IPS-18c (cell line): ENCODE data around the gene ZNF154.
"Not testable (repeated sequence)": the region's sequence is repeated elsewhere in the genome, so short reads cannot be mapped to it uniquely, and the experiment has no call there.

Experiments
- H3K4me3 ChIP-seq: 2 replicates; pipeline ENCODE4 v1.7.0; 2013; ENCODE audit warnings: low read depth, mild to moderate bottlenecking, low read length, moderate library complexity; ENCODE audit not compliant: insufficient read depth
- H3K9me3 ChIP-seq: one replicate; pipeline ENCODE4 v1.6.1; 2013; ENCODE audit warnings: mild to moderate bottlenecking, low read length, moderate library complexity; ENCODE audit not compliant: control insufficient read depth, insufficient read depth

The ZNF154 gene

GRCh38 chr19:57708641-57709361 lies at the start of gene ZNF154:
TSS of gene ZNF154 (minus strand) at chr19:57709204. CDS start at chr19:57708971, 233 bp downstream.
- H3K4me3 ChIP-seq: peak within 1 kb of the TSS; percentile 98

DNA sequence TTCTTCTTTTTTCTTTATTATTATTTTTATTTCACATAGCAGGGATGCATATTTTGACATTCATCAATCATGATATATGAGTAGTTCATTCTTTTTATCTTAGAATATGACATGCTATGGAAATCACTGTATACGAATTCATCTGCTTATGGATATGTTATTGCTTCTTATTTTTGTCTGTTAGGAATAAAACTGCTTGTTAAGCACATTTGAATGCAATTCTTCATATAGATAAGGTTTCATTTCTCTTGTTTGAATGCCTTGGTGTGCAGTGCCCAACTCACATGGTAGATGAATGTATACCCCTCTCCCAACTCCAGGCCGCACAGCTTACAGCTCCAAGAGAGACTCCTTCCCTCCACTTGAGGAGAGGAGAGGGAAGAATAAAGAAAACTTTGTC lies 48.9 kb upstream of the ZNF154 start:
- no peaks in the 10 kb centered on the region for H3K9me3 ChIP-seq

More at GRCh38 chr19:57708641-57709361, at the start of gene ZNF154:
- H3K9me3 ChIP-seq: peaks cover 4% of the 10 kb centered on the region

DNA sequence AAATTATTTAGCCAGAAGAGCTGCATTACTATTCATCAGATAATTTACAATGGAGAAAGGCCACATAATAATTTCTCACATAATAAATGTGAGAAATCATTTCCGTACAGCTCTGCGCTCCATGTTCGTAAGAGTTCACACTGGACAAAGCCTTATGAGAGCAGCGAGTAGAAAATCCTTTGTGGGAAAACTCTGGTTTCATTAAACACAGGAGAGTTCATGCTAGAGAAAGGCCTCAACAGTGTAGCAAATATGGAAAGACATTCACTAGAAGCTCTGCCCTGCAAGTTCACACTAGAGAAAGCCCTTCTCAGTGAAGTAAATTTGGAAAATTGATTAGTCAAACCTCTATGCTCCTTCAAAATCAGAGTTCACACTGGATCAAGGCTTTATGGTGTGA lies 46.0 kb upstream of the ZNF154 start:
- Histone ChIP-seq H3K4me3 (no peak overlapping the region), H3K9me3 (no peaks in the 10 kb centered on the region)

More for the DNA sequence above, 48.9 kb upstream of the ZNF154 start:
- no peak overlapping the region for H3K4me3 ChIP-seq

DNA sequence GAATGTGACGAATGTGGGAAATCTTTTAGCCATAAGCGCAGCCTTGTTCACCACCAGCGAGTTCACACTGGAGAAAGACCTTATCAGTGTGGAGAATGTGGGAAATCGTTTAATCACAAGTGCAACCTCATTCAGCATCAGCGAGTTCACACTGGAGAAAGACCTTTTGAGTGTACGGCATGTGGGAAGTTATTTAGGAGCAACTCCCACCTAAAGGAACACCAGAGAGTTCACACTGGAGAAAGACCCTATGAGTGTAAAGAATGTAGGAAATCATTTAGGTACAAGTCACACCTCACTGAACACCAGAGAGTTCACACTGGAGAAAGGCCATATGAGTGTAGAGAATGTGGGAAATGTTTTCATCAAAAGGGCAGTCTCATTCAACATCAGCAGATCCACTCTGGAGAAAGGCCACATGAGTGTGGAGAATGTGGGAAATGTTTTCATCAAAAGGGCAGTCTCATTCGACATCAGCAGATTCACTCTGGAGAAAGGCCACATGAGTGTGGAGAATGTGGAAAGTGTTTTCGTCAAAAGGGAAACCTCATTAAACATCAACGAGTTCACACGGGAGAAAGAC lies 45.2 kb upstream of the ZNF154 start:
- H3K4me3 ChIP-seq: no peak overlapping the region
- H3K9me3 ChIP-seq: no peaks in the 10 kb centered on the region

- H3K9me3 ChIP-seq: no peaks in the 10 kb centered on the region
- H3K4me3 ChIP-seq: peak overlapping the region; percentile 79
These were observed 39.0 kb upstream of the ZNF154 start for GRCh38 chr19:57748029-57748428.

DNA sequence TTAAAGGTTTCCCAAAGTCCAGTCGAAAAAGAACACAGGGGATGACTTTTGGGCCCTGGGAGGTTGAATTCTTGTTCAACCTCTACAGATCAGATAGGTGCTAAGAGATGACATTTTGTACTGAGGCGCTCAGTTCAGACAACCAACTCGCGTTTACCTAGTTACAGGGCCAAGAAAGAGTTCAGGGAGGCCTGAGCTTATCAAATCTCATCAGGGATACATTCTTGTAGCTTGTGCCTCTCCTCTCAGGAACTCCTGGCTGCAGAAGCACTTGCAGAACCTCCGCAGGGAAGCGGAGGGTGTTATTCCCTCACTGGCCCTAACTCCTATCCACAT lies 38.4 kb upstream of the ZNF154 start:
- H3K4me3 ChIP-seq: peak overlapping the region; percentile 79
- H3K9me3 ChIP-seq: no peaks in the 10 kb centered on the region

GRCh38 chr19:57746580-57747471 lies 37.8 kb upstream of the ZNF154 start, which contains the start of gene ZNF776:
TSS of gene ZNF776 (plus strand) at chr19:57746815. CDS start at chr19:57747059, 244 bp downstream.
- Histone ChIP-seq H3K4me3 (peak within 1 kb of the TSS; percentile 79), H3K9me3 (no peaks in the 10 kb centered on the region)

- H3K9me3 ChIP-seq, H3K4me3 ChIP-seq: not testable (repeated sequence)
These were observed 29.8 kb upstream of the ZNF154 start for GRCh38 chr19:57738770-57739169.

GRCh38 chr19:57738320-57738719 lies 29.3 kb upstream of the ZNF154 start:
- not testable (repeated sequence) for H3K9me3 ChIP-seq, H3K4me3 ChIP-seq

- Histone ChIP-seq H3K4me3 (no peak overlapping the region), H3K9me3 (peaks cover 9% of the 10 kb centered on the region)
These were observed 11.9 kb upstream of the ZNF154 start for GRCh38 chr19:57720878-57721277.

- Histone ChIP-seq H3K9me3 (peaks cover 9% of the 10 kb centered on the region), H3K4me3 (no peak overlapping the region)
These were observed 11.0 kb upstream of the ZNF154 start for GRCh38 chr19:57719901-57720519.

DNA sequence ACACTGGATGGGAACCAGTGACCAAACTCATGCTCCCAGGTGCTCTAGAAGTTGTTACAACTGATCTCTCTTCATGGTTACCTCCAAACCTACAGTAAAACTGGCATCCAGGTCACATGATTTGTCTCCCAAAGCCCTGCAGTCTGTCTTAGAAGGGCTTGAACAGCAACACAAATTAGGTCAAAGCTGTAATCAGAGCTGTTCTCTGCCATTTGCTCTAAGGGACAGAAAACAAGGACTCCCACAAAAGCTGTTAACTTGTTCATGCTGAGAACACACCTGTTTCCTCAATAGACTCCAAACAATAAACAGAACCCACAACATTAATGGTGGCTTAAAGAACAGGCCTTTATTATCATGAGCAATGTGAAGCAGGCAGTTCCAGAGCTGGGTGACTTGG lies 10.4 kb upstream of the ZNF154 start:
- Histone ChIP-seq H3K9me3 (peaks cover 9% of the 10 kb centered on the region), H3K4me3 (no peak overlapping the region)

DNA sequence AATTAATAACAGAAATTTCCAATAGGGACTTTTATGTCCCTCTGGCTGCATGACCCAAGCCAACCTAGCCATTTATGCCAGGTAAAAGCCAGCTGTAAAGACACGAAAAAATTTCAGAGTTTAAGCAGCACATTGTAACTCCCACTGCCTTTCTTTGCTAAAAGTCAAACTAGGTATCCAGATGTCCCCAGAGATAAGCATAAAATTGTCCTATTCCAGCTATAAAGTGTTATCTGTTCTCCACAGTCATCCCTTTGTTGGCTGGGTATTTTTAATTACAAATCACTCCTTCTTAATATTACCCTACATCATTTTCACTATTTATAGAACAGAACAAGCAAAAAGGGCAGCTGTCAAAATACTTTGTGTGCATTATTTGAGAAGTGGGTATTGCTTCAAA lies 3.2 kb upstream of the ZNF154 start:
- no peak overlapping the region for H3K4me3 ChIP-seq
- no peaks in the 10 kb centered on the region for H3K9me3 ChIP-seq

- Histone ChIP-seq H3K9me3 (peaks cover 4% of the 10 kb centered on the region), H3K4me3 (peak overlapping the region; percentile 98; the same call in 1 of the 2 replicates)
These were observed 612 bp upstream of the ZNF154 start for GRCh38 chr19:57709616-57710015.

- Histone ChIP-seq H3K9me3 (peaks cover 8% of the 10 kb centered on the region), H3K4me3 (no peak overlapping the region)
These were observed 2.7 kb downstream of the ZNF154 start for GRCh38 chr19:57706346-57706745.

GRCh38 chr19:57701625-57702024 lies 7.4 kb downstream of the ZNF154 start:
- H3K4me3 ChIP-seq: no peak overlapping the region

DNA sequence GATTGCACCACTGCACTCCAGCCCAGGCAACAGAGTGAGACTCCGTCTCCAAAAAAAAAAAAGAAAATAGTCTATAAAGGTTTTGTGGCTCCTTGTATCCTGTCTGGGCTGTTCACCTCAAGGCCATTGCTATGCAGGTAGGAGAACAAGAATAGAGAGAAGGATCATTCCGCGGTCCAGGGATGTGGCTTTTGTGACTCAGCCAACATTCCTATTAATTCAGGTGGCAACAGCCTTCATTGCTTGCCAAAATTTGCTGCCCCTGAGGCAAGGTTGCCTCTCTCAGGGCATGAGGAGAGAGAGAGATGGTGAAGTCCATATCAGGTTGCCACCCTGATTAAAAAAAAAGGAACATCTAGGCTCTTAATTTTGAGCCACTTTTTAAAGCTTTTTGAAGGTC lies 19.3 kb downstream of the ZNF154 start:
- Histone ChIP-seq H3K9me3 (peaks cover 30% of the 10 kb centered on the region), H3K4me3 (no peak overlapping the region)

More at GRCh38 chr19:57701625-57702024, 7.4 kb downstream of the ZNF154 start:
- peaks cover 10% of the 10 kb centered on the region for H3K9me3 ChIP-seq
